A549 (cell line): ENCODE measurements around the gene ADGRL3. TPM values are rescaled to one million over a fixed set of nuclear protein-coding genes. Genes with fewer than 3 reads are reported as not detected.

Experiments
- ATAC-seq, 2 experiments: fragments of 200-7000 bp in 1 of 2; fragments of >200 bp in 1 of 2; cut with Nextera tagmentation in 1 of 2; cut with Tn5 transposase in 1 of 2; 3 replicates each; pipeline versions ENCODE4 v1.8.0 to v1.9.1; 2018 to 2020; ENCODE audit warnings: mild to moderate bottlenecking in 1 of 2, moderate library complexity in 1 of 2
- CTCF ChIA-PET: fragments of 300-600 bp; sonication (Branson Sonifier 250); formaldehyde crosslinking; extraction: SDS; loops from one replicate; lab custom pipeline; 2021; ENCODE audit warnings: antibody characterized with exemption, inconsistent platforms; lab: Yijun Ruan, JAX
- POLR2A ChIA-PET: fragments of 350-600 bp; formaldehyde crosslinking; extraction: SDS; loops from one replicate; lab custom pipeline; 2021; ENCODE audit warnings: antibody characterized with exemption, inconsistent platforms; lab: Yijun Ruan, JAX
- DNase-seq, 2 experiments: peaks; one replicate each; pipeline versions ENCODE4 v3.0.0 to v3.0.0-alpha.2; 2011 to 2016; ENCODE audit warnings: low read depth in 1 of 2, low spot score in 1 of 2
- FAIRE-seq: peaks from 2 replicates; lab custom pipeline; 2011; peaks lifted over from hg19 to GRCh38; lab: Jason Lieb, UNC
- H3K27ac ChIP-seq, 2 experiments: fragments of >200 bp; sonication (Bioruptor Twin); formaldehyde crosslinking; 3 replicates each; pipeline ENCODE4 v1.5.1; 2016 to 2017
- H3K4me1 ChIP-seq: fragments of >200 bp; sonication (Bioruptor Twin); formaldehyde crosslinking; 3 replicates; pipeline ENCODE4 v1.6.1; 2016
- H3K4me2 ChIP-seq: fragments of >200 bp; sonication (Bioruptor Twin); formaldehyde crosslinking; 3 replicates; pipeline ENCODE4 v1.6.1; 2016
- H3K4me3 ChIP-seq: fragments of >200 bp; sonication (Bioruptor Twin); formaldehyde crosslinking; 3 replicates; pipeline ENCODE4 v1.5.1; 2016
- H3K9me3 ChIP-seq: fragments of >200 bp; sonication (Bioruptor Twin); formaldehyde crosslinking; 3 replicates; pipeline ENCODE4 v1.6.1; 2016
- BHLHE40 ChIP-seq: IDR thresholded peaks from 2 replicates; pipeline ENCODE4 v1.6.1; 2012; ENCODE audit warnings: low read depth, low read length, inconsistent platforms
- CBX2 ChIP-seq: fragments of 200-600 bp; sonication (generic); IDR thresholded peaks from 2 replicates; pipeline ENCODE4 v1.6.1; 2016; ENCODE audit warnings: low read depth, mild to moderate bottlenecking, borderline replicate concordance
- CEBPB ChIP-seq, 2 experiments: fragments of >200 bp in 1 of 2; sonication (Bioruptor Twin) in 1 of 2; formaldehyde crosslinking in 1 of 2; IDR thresholded peaks; 2 replicates each; pipeline ENCODE4 v1.6.1; 2012 to 2016
- CHD2 ChIP-seq: fragments of 150-350 bp; IDR thresholded peaks from 2 replicates; pipeline ENCODE4 v1.6.1; 2014; ENCODE audit warnings: low read length; ENCODE audit not compliant: partially characterized antibody
- EP300 ChIP-seq, 2 experiments: fragments of >200 bp; sonication (Bioruptor Twin); formaldehyde crosslinking; IDR thresholded peaks; 2 replicates in 1 of 2; 3 replicates in 1 of 2; pipeline ENCODE4 v1.6.1; 2016 to 2017
- HDAC2 ChIP-seq: fragments of 200-600 bp; sonication (generic); IDR thresholded peaks from 2 replicates; pipeline ENCODE4 v1.6.1; 2016
- HOXB5 ChIP-seq: fragments of 250-450 bp; sonication (Bioruptor Pico); IDR thresholded peaks from 2 replicates; pipeline ENCODE4 v1.5.0; 2020; ENCODE audit warnings: mild to moderate bottlenecking, moderate library complexity
- KDM5A ChIP-seq: fragments of 200-600 bp; sonication (generic); IDR thresholded peaks from 2 replicates; pipeline ENCODE4 v1.6.1; 2016; ENCODE audit warnings: antibody characterized with exemption, mild to moderate bottlenecking
- MAFK ChIP-seq: fragments of 450-650 bp; IDR thresholded peaks from 2 replicates; pipeline ENCODE4 v1.6.1; 2014; ENCODE audit not compliant: partially characterized antibody
- POLR2A ChIP-seq: IDR thresholded peaks from 2 replicates; pipeline ENCODE4 v1.6.1; 2012; ENCODE audit warnings: mild to moderate bottlenecking, low read length
- RCOR1 ChIP-seq: fragments of 150-350 bp; IDR thresholded peaks from 2 replicates; pipeline ENCODE4 v1.6.1; 2014; ENCODE audit warnings: antibody characterized with exemption, low read length, low read depth
- RFX5 ChIP-seq: fragments of 450-650 bp; IDR thresholded peaks from 2 replicates; pipeline ENCODE4 v1.7.1; 2014; ENCODE audit warnings: antibody characterized with exemption, mild to moderate bottlenecking, moderate library complexity
- RNF2 ChIP-seq: fragments of 200-600 bp; sonication (generic); IDR thresholded peaks from 2 replicates; pipeline ENCODE4 v1.6.1; 2016; ENCODE audit warnings: low read depth, mild to moderate bottlenecking, antibody characterized with exemption, moderate library complexity, borderline replicate concordance
- SMC3 ChIP-seq: fragments of >200 bp; sonication (Bioruptor Twin); formaldehyde crosslinking; IDR thresholded peaks from 3 replicates; pipeline ENCODE4 v1.6.1; 2018; ENCODE audit warnings: inconsistent platforms
- ZC3H11A ChIP-seq: fragments of 450-650 bp; IDR thresholded peaks from 2 replicates; pipeline ENCODE4 v1.6.1; 2014; ENCODE audit warnings: antibody characterized with exemption, mild to moderate bottlenecking
- WGBS: methylation state at CpG from one replicate; pipeline ENCODE4 v1.1.6; 2017; ENCODE audit errors: missing lambda C conversion rate; 5-methylcytosine and 5-hydroxymethylcytosine counted together
- polyA plus RNA-seq, 4 experiments: library from polyadenylated mRNA; depleted of rRNA in 3 of 4; stranded (reverse); fragments of >200 nt; fragmentation: RNase III in 1 of 4; extraction: RNeasy Plus Mini Kit Qiagen cat#74134 plus additional on column Dnase treatment in 1 of 4; gene quantifications; 2 replicates in 3 of 4; 3 replicates in 1 of 4; pipeline ENCODE4 v1.2.3, GENCODE V29; 2011 to 2017
- TF ChIP-seq, protein P1 (sequence below): IDR thresholded peaks from 2 replicates; pipeline ENCODE4 v1.6.1; 2012
- TF ChIP-seq, protein P2 (sequence below): fragments of >200 bp; sonication (Bioruptor Twin); formaldehyde crosslinking; IDR thresholded peaks from 2 replicates; pipeline ENCODE4 v1.6.1; 2016
- TF ChIP-seq, protein P3 (sequence below): IDR thresholded peaks from 2 replicates; pipeline ENCODE4 v1.6.1; 2012; ENCODE audit warnings: low read depth, borderline replicate concordance
- TF ChIP-seq, protein P4 (sequence below): fragments of 250-450 bp; sonication (Bioruptor Pico); IDR thresholded peaks from 2 replicates; pipeline ENCODE4 v1.5.0; 2021; ENCODE audit warnings: mild to moderate bottlenecking, moderate library complexity, borderline replicate concordance
- TF ChIP-seq, protein P5 (sequence below): fragments of 250-450 bp; sonication (Bioruptor Pico); IDR thresholded peaks from 2 replicates; pipeline ENCODE4 v1.5.0; 2020; ENCODE audit warnings: low read depth, mild to moderate bottlenecking, moderate library complexity
- TF ChIP-seq, protein P6 (sequence below): fragments of 450-650 bp; IDR thresholded peaks from 2 replicates; pipeline ENCODE4 v1.6.1; 2014; ENCODE audit warnings: antibody characterized with exemption

Gene ADGRL3
- polyA plus RNA-seq, 2 of the 4 experiments (the other 2 are of a cell fraction), result 0.05 to 0.12 TPM

DNA sequence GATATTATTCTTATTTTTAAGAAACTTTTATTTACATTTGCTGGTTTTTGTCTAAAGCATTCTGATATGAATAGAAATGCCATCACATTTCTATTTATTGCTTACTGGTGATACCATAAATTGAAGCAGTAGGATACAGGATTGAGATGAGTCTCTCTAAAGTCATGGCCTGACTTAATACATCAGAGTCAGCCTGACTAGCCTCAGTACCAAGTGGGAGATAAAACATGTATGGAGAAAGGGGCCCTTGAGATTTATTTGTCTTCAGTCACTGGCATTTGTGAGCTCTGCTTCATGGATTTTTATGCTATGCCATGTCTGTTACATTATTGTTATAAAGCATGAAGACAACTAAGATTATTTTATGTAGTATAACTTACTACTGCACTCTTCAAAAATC is 465.5 kb downstream of the ADGRL3 start:
- Histone ChIP-seq H3K27ac (no peak overlapping the region), H3K4me3 (no peak overlapping the region), H3K4me2 (no peak overlapping the region), H3K9me3 (no peaks in the 10 kb centered on the region), H3K4me1 (no peaks in the 10 kb centered on the region)
- TF ChIP-seq RCOR1, result no peak
- TF ChIP-seq BHLHE40, result no peak
- no peak for TF ChIP-seq KDM5A
- TF ChIP-seq, protein P1, sequence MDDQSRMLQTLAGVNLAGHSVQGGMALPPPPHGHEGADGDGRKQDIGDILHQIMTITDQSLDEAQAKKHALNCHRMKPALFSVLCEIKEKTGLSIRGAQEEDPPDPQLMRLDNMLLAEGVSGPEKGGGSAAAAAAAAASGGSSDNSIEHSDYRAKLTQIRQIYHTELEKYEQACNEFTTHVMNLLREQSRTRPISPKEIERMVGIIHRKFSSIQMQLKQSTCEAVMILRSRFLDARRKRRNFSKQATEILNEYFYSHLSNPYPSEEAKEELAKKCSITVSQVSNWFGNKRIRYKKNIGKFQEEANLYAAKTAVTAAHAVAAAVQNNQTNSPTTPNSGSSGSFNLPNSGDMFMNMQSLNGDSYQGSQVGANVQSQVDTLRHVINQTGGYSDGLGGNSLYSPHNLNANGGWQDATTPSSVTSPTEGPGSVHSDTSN, result no peak
- TF ChIP-seq SMC3, result no peak
- TF ChIP-seq, protein P2, sequence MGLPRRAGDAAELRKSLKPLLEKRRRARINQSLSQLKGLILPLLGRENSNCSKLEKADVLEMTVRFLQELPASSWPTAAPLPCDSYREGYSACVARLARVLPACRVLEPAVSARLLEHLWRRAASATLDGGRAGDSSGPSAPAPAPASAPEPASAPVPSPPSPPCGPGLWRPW, result no peak
- no peak for TF ChIP-seq CHD2
- TF ChIP-seq, protein P3, sequence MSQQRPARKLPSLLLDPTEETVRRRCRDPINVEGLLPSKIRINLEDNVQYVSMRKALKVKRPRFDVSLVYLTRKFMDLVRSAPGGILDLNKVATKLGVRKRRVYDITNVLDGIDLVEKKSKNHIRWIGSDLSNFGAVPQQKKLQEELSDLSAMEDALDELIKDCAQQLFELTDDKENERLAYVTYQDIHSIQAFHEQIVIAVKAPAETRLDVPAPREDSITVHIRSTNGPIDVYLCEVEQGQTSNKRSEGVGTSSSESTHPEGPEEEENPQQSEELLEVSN, result no peak
- no peak for TF ChIP-seq POLR2A
- ChIA-PET CTCF (no interaction called here), POLR2A (no interaction called here)
- DNase-seq (no peak), ATAC-seq (no peak), FAIRE-seq (no peak)

DNA sequence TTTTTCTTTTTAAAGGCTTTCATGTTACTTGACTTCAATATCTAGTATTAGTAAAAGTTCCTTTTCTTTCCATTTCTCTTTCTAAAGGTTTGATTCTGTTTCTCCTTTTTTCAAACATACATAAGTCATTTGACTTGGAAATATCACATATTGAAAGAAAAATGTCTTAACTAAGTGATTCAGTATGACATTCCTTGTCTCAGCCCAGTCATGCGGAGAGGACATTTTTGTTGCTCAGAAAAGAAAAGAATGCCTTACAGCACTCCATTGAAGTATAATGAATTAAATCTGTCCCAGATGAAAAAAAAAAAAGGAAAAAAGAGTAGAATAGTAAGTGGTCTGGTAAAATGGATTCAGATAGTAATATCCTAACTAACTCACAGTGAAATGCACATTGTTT is 466.1 kb downstream of the ADGRL3 start:
- Histone ChIP-seq H3K4me1 (no peaks in the 10 kb centered on the region), H3K27ac (no peak overlapping the region)
- POLR2A ChIA-PET, result no interaction called here
- ATAC-seq, result no peak
- DNase-seq, result no peak
- TF ChIP-seq HOXB5 (no peak), CEBPB (IDR thresholded peaks at IDR 0.05) (no peak), EP300 (IDR thresholded peaks at IDR 0.05) (no peak)
- TF ChIP-seq, protein P4, sequence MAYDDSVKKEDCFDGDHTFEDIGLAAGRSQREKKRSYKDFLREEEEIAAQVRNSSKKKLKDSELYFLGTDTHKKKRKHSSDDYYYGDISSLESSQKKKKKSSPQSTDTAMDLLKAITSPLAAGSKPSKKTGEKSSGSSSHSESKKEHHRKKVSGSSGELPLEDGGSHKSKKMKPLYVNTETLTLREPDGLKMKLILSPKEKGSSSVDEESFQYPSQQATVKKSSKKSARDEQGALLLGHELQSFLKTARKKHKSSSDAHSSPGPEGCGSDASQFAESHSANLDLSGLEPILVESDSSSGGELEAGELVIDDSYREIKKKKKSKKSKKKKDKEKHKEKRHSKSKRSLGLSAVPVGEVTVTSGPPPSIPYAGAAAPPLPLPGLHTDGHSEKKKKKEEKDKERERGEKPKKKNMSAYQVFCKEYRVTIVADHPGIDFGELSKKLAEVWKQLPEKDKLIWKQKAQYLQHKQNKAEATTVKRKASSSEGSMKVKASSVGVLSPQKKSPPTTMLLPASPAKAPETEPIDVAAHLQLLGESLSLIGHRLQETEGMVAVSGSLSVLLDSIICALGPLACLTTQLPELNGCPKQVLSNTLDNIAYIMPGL (CRISPR knock-in tag), result no peak
- TF ChIP-seq, all 56 proteins: peak for 0
- Histone ChIP-seq H3K9me3 (no peaks in the 10 kb centered on the region), H3K4me2 (no peak overlapping the region), H3K4me3 (no peak overlapping the region)
- CTCF ChIA-PET, result no interaction called here
- WGBS, result 63% methylated on average over 1 of the region's 1 CpG
- FAIRE-seq, result no peak

DNA sequence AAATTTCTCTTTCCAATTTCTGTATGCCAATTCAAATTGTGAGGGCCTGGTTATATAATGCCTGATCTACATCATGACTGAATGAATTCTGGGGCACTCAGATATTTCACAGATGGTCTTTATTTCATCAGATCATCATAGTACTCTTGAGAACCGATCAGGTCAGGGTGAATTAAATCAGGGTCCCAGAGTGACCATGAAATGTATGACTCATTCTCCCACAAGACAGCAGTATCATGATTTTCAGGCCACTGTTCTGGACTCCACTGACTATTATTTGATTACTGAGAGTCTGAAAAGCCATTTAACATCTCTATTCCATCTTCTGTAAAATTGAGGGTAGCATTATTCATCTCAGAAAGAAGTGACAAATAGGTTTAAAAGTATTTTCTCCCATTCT is 471.5 kb downstream of the ADGRL3 start:
- no peak overlapping the region for H3K27ac ChIP-seq
- FAIRE-seq, result no peak
- H3K4me2 ChIP-seq, result no peak overlapping the region
- H3K9me3 ChIP-seq, result no peaks in the 10 kb centered on the region
- no peak for DNase-seq
- no peak for ATAC-seq
- no peak overlapping the region for H3K4me3 ChIP-seq
- WGBS, result 9% methylated on average over 1 of the region's 1 CpG
- ChIA-PET CTCF (no interaction called here), POLR2A (no interaction called here)
- H3K4me1 ChIP-seq, result no peaks in the 10 kb centered on the region
- TF ChIP-seq RNF2 (no peak), BHLHE40 (no peak), MAFK (no peak), CBX2 (no peak), RFX5 (no peak), HDAC2 (no peak), RCOR1 (no peak), ZC3H11A (no peak), SMC3 (no peak)
- TF ChIP-seq, protein P5, sequence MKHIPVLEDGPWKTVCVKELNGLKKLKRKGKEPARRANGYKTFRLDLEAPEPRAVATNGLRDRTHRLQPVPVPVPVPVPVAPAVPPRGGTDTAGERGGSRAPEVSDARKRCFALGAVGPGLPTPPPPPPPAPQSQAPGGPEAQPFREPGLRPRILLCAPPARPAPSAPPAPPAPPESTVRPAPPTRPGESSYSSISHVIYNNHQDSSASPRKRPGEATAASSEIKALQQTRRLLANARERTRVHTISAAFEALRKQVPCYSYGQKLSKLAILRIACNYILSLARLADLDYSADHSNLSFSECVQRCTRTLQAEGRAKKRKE (CRISPR knock-in tag), result no peak
- TF ChIP-seq, protein P3, result no peak
- TF ChIP-seq, protein P6, sequence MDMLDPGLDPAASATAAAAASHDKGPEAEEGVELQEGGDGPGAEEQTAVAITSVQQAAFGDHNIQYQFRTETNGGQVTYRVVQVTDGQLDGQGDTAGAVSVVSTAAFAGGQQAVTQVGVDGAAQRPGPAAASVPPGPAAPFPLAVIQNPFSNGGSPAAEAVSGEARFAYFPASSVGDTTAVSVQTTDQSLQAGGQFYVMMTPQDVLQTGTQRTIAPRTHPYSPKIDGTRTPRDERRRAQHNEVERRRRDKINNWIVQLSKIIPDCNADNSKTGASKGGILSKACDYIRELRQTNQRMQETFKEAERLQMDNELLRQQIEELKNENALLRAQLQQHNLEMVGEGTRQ, result no peak
- TF ChIP-seq, protein P2, result no peak
- TF ChIP-seq, all 56 proteins: peak for 0
